ENCODE measurements around the gene SLC7A7. TPM values are rescaled to one million over a fixed set of nuclear protein-coding genes. Genes with fewer than 3 reads are reported as not detected.
A peak's percentile ranks its signal among the peaks of the same experiment; 100 is the strongest.

Gene SLC7A7
- total and polyA plus RNA-seq, 2 of the 13 experiments (the other 11 are each of a cell fraction or from before 2014, with no cell fraction given): 0.13 to 0.63 TPM

GRCh38 chr14:22766457-22767322 lies 48.5 kb downstream of the SLC7A7 start, which contains the start of gene OXA1L (continued):
- TF ChIP-seq ZNF143 (CRISPR knock-in tag; IDR thresholded peaks at IDR 0.05) (peak; percentile 76), ZNF576 (CRISPR knock-in tag; IDR thresholded peaks at IDR 0.05) (peak; percentile 94), PBX3 (CRISPR knock-in tag; IDR thresholded peaks at IDR 0.05; ENCODE audit: borderline replicate concordance) (peak; percentile 89), ZNF564 (CRISPR knock-in tag; IDR thresholded peaks at IDR 0.05) (peak; percentile 89), THAP11 (CRISPR knock-in tag; IDR thresholded peaks at IDR 0.05) (peak; percentile 94), ZUFSP (CRISPR knock-in tag; IDR thresholded peaks at IDR 0.05; ENCODE audit: borderline replicate concordance) (no peak), KLF13 (CRISPR knock-in tag; IDR thresholded peaks at IDR 0.05) (peak; percentile 95), BCLAF1 (IDR thresholded peaks at IDR 0.05) (no peak), CREB1 (IDR thresholded peaks at IDR 0.05) (no peak), CREB1 (CRISPR knock-in tag; IDR thresholded peaks at IDR 0.05) (no peak; the same call in 1 of the 2 replicates), MIXL1 (CRISPR knock-in tag; IDR thresholded peaks at IDR 0.05) (peak; percentile 70; the same call in 1 of the 2 replicates), HNF1B (CRISPR knock-in tag; IDR thresholded peaks at IDR 0.05) (peak; percentile 82), SNRNP70 (IDR thresholded peaks at IDR 0.05; ENCODE audit: low read depth, low read length) (no peak), ZNF616 (CRISPR knock-in tag; IDR thresholded peaks at IDR 0.05; ENCODE audit: low read depth) (no peak), THRA (CRISPR knock-in tag; IDR thresholded peaks at IDR 0.05; ENCODE audit: borderline replicate concordance) (peak; percentile 100), ZNF549 (CRISPR knock-in tag; IDR thresholded peaks at IDR 0.05) (no peak), E2F5 (CRISPR knock-in tag; conservative IDR thresholded peaks at IDR 0.05) (peak; percentile 70)

All from HepG2 (cell line).